Endothelial cell of umbilical vein (primary cell): ENCODE data around the gene LONRF2. TPM values are rescaled to one million over a fixed set of nuclear protein-coding genes. Genes with fewer than 3 reads are reported as not detected.

ENCODE experiments used
- BruUV-seq: library from RNA; stranded (reverse); fragments of 400-500 nt; replicated peaks from 2 replicates; lab custom pipeline; 2021; lab: Mats Ljungman, UMichigan
- CTCF ChIA-PET: fragments of 300-600, 350-600 bp; sonication (Branson Sonifier 250); formaldehyde crosslinking; loops from one replicate; lab custom pipeline; 2021; ENCODE audit warnings: antibody characterized with exemption, inconsistent platforms; lab: Charles Lee
- POLR2A ChIA-PET: fragments of 300-600, 350-600 bp; sonication (Branson Sonifier 250); formaldehyde crosslinking; loops from one replicate; lab custom pipeline; 2021; ENCODE audit warnings: antibody characterized with exemption, inconsistent platforms; lab: Charles Lee
- DNase-seq: peaks from one replicate; pipeline ENCODE4 v3.0.0-alpha.2; 2011; ENCODE audit warnings: low read depth, low spot score
- FAIRE-seq: peaks from 2 replicates; lab custom pipeline; 2011; peaks lifted over from hg19 to GRCh38; lab: Jason Lieb, UNC
- H2AFZ ChIP-seq: 2 replicates; pipeline ENCODE4 v1.6.0; 2012; ENCODE audit warnings: low read depth, low read length, control low read depth, inconsistent platforms
- H3K27ac ChIP-seq: 2 replicates; pipeline ENCODE4 v1.5.1; 2011; ENCODE audit warnings: low read depth, mild to moderate bottlenecking, control low read depth, low read length, moderate library complexity; ENCODE audit not compliant: insufficient read depth
- H3K27me3 ChIP-seq, 2 experiments: 2 replicates each; pipeline versions ENCODE4 v1.6.0 to v1.6.1; 2011; ENCODE audit warnings: low read length in 2 of 2, mixed read lengths in 1 of 2; ENCODE audit not compliant: control insufficient read depth in 2 of 2, insufficient read depth in 2 of 2
- H3K36me3 ChIP-seq, 2 experiments: 2 replicates in 1 of 2; 3 replicates in 1 of 2; pipeline ENCODE4 v1.5.1; 2011; ENCODE audit warnings: low read length in 2 of 2, mild to moderate bottlenecking in 1 of 2, moderate library complexity in 1 of 2; ENCODE audit not compliant: control insufficient read depth in 2 of 2, insufficient read depth in 2 of 2; ENCODE audit errors: extremely low read depth in 1 of 2
- H3K4me1 ChIP-seq: 3 replicates; pipeline ENCODE4 v1.5.1; 2011; ENCODE audit warnings: mild to moderate bottlenecking, low read length; ENCODE audit not compliant: control insufficient read depth, insufficient read depth; ENCODE audit errors: extremely low read depth
- H3K4me2 ChIP-seq: 2 replicates; pipeline ENCODE4 v1.6.1; 2011; ENCODE audit warnings: low read length, control low read depth, mixed read lengths; ENCODE audit not compliant: insufficient read depth
- H3K4me3 ChIP-seq, 3 experiments: fragments of 200-600 bp in 1 of 3; sonication (generic), shearing (Covaris generic) in 1 of 3; replicated peaks in 1 of 3; 2 replicates each; pipeline ENCODE4 v1.5.1; 2011 to 2016; ENCODE audit warnings: control low read depth in 3 of 3, low read length in 3 of 3, mild to moderate bottlenecking in 2 of 3, inconsistent platforms in 1 of 3, low read depth in 1 of 3, moderate library complexity in 1 of 3; ENCODE audit not compliant: insufficient read depth in 1 of 3
- H3K79me2 ChIP-seq: 2 replicates; pipeline ENCODE4 v1.6.0; 2012; ENCODE audit warnings: low read length, inconsistent platforms; ENCODE audit not compliant: control insufficient read depth, insufficient read depth
- H3K9ac ChIP-seq: replicated peaks from 2 replicates; pipeline ENCODE3; 2011; ENCODE audit warnings: low read length, control low read depth; ENCODE audit not compliant: insufficient read depth; ENCODE audit errors: extremely low read depth
- H3K9me1 ChIP-seq: replicated peaks from 3 replicates; pipeline ENCODE4 v1.6.0; 2011; ENCODE audit warnings: mild to moderate bottlenecking, low read length; ENCODE audit not compliant: control insufficient read depth, insufficient read depth; ENCODE audit errors: extremely low read depth
- H3K9me3 ChIP-seq: replicated peaks from 2 replicates; pipeline ENCODE4 v1.5.1; 2012; ENCODE audit warnings: low read length, inconsistent platforms; ENCODE audit not compliant: control insufficient read depth, insufficient read depth
- H4K20me1 ChIP-seq: replicated peaks from 2 replicates; pipeline ENCODE3; 2011; ENCODE audit warnings: mild to moderate bottlenecking, low read length; ENCODE audit not compliant: control insufficient read depth, insufficient read depth; ENCODE audit errors: extremely low read depth
- FOS ChIP-seq: IDR thresholded peaks from 2 replicates; pipeline ENCODE4 v1.6.1; 2011; ENCODE audit warnings: mild to moderate bottlenecking, low read length, moderate library complexity, borderline replicate concordance; ENCODE audit not compliant: insufficient read depth
- GATA2 ChIP-seq: IDR thresholded peaks from 2 replicates; pipeline ENCODE4 v1.7.0; 2011; ENCODE audit warnings: low read depth, mild to moderate bottlenecking, moderate library complexity, mixed read lengths, low read length; ENCODE audit not compliant: insufficient read length, insufficient read depth
- MYC ChIP-seq: IDR thresholded peaks from one replicate; pipeline ENCODE4 v1.6.1; 2011; ENCODE audit warnings: mild to moderate bottlenecking, low read depth, low read length
- POLR2A ChIP-seq: IDR thresholded peaks from 2 replicates; pipeline ENCODE4 v1.6.1; 2012; ENCODE audit warnings: low read depth, mild to moderate bottlenecking, control low read depth, low read length
- POLR2AphosphoS5 ChIP-seq: IDR thresholded peaks from 2 replicates; pipeline ENCODE4 v1.6.1; 2012; ENCODE audit warnings: low read depth, mild to moderate bottlenecking, control low read depth, low read length, moderate library complexity; ENCODE audit not compliant: insufficient read depth
- dilution Hi-C: fragments of 300-500 bp; cut with MboI; formaldehyde crosslinking; loops from one replicate; pipeline ENCODE4 v1.15.0; 2019; ENCODE audit warnings: low sequenced_read_pairs; ENCODE audit not compliant: extremely low pct_ligation_motif_present
- intact Hi-C: fragments of 100-400 bp; cut with micrococcal nuclease; formaldehyde crosslinking; loops from one replicate; pipeline ENCODE4 v1.10.0; 2022
- polyA plus RNA-seq, 4 experiments: library from polyadenylated mRNA; depleted of rRNA in 3 of 4; stranded (reverse) in 3 of 4; unstranded in 1 of 4; fragments of >200 nt; gene quantifications; 2 replicates each; pipeline versions ENCODE4 v1.2.1 to v1.2.3, GENCODE V29; 2011 to 2012; ENCODE audit warnings: missing spikeins in 1 of 4
- total RNA-seq: library from RNA; stranded (reverse); gene quantifications from 2 replicates; pipeline ENCODE4 v1.2.3, GENCODE V29; 2021
- TF ChIP-seq, protein P1 (sequence below): IDR thresholded peaks from 2 replicates; pipeline ENCODE4 v1.6.1; 2011; ENCODE audit not compliant: insufficient read depth, insufficient read length
- TF ChIP-seq, protein P2 (sequence below), 2 donors: IDR thresholded peaks; 1 replicate in 1 of 2; 2 replicates in 1 of 2; pipeline ENCODE4 v1.5.1; 2011; ENCODE audit warnings: low read length in 2 of 2, mild to moderate bottlenecking in 2 of 2, moderate library complexity in 2 of 2, control low read depth in 1 of 2, inconsistent platforms in 1 of 2, low read depth in 1 of 2; ENCODE audit not compliant: insufficient read depth in 1 of 2; ENCODE audit errors: extremely low read depth in 1 of 2

Gene LONRF2
- total and polyA plus RNA-seq, 2 donors (not counting 3 experiments of a cell fraction or from before 2014, with no cell fraction given) = 0.03 TPM; not detected in 1

DNA sequence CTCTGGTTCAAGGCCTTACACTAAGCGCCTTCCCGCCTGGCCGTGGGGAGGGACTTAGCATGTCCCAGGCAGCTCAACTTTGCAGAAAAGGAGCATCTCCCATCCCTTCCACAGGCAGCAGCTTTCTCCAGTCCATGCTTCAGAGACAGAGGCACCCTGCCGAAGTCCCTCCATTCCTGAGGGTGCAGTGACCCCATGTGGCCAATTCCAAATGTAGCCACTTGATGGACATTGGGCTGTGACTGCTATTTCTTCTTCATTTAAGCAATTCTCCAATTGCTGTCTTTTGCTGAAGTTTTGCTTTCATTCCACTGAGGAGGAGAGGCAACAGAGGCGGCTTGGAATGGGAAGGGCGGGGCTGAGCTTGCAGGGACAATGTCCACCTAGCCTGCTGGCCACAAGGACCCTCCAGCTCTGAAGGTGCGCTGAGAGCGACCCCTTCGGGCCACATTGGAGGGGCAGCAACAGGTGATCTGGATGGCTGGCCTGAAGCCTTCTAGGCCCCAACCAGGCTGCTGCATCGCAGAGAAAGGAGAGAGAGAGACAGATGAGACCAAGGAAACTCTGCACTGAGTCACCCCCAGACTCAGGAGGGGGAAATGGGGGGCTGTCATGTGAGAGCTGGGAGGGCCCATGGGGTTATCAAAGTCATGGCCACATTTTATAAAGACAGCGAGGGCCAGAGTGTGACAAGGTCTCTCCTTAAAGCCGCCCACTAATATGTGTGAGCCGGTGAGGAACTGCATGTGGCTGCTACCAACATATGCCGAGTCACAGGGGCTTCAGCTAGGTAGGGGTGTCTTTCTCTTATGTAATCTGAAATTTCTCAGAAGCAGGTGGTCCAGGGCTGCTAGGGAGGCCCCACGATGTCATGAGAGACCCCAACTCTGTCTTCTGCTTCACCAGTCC lies 61.3 kb downstream of the LONRF2 start:
- ChIA-PET CTCF (interaction anchor here (0.6 to 11.6 kb wide), 31 partner anchors 9 to 1612 kb away, joined by 3 to 724 read pairs (median 4); no protein-coding TSS in a partner anchor), POLR2A (no interaction called here)
- no peak for TF ChIP-seq FOS
- TF ChIP-seq GATA2 = no peak
- no peak for TF ChIP-seq POLR2A
- TF ChIP-seq POLR2AphosphoS5 = no peak
- TF ChIP-seq MYC = no peak
- TF ChIP-seq, protein P1, sequence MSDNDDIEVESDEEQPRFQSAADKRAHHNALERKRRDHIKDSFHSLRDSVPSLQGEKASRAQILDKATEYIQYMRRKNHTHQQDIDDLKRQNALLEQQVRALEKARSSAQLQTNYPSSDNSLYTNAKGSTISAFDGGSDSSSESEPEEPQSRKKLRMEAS = no peak
- TF ChIP-seq, protein P2, sequence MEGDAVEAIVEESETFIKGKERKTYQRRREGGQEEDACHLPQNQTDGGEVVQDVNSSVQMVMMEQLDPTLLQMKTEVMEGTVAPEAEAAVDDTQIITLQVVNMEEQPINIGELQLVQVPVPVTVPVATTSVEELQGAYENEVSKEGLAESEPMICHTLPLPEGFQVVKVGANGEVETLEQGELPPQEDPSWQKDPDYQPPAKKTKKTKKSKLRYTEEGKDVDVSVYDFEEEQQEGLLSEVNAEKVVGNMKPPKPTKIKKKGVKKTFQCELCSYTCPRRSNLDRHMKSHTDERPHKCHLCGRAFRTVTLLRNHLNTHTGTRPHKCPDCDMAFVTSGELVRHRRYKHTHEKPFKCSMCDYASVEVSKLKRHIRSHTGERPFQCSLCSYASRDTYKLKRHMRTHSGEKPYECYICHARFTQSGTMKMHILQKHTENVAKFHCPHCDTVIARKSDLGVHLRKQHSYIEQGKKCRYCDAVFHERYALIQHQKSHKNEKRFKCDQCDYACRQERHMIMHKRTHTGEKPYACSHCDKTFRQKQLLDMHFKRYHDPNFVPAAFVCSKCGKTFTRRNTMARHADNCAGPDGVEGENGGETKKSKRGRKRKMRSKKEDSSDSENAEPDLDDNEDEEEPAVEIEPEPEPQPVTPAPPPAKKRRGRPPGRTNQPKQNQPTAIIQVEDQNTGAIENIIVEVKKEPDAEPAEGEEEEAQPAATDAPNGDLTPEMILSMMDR (IDR thresholded peaks at IDR 0.05; ENCODE audit: extremely low read depth in 1 of 2, insufficient read depth in 1 of 2, low read depth in 1 of 2, low read length in 2 of 2) = peak; percentile 23 to 48
- intact Hi-C loops (loop anchor here (1.0 kb wide), 2 partner anchors 443 to 702 kb away; no protein-coding TSS in a partner anchor), dilution Hi-C loops (no loop called here)
- no peak overlapping the region for H3K4me2 ChIP-seq
- no peaks in the 10 kb centered on the region for H3K36me3 ChIP-seq
- DNase-seq (peak; percentile 61), FAIRE-seq (no peak)
- H4K20me1 ChIP-seq = no peaks in the 10 kb centered on the region
- H2AFZ ChIP-seq = no peak overlapping the region
- no peaks in the 10 kb centered on the region for H3K9me1 ChIP-seq
- H3K9ac ChIP-seq = no peak overlapping the region
- no peaks in the 10 kb centered on the region for H3K27me3 ChIP-seq
- no peaks in the 10 kb centered on the region for H3K4me1 ChIP-seq
- H3K9me3 ChIP-seq = no peaks in the 10 kb centered on the region
- H3K27ac ChIP-seq = no peak overlapping the region
- BruUV-seq = no TSS peak
- H3K4me3 ChIP-seq = no peak overlapping the region
- H3K79me2 ChIP-seq = no peaks in the 10 kb centered on the region
